ENCODE measurements around the gene HHAT.

The HHAT gene

GRCh38 chr1:210702506-210702905, 373.8 kb downstream of the HHAT start:
- no peak for TF ChIP-seq CTCF (IDR thresholded peaks at IDR 0.05)

- no peak for TF ChIP-seq CTCF (IDR thresholded peaks at IDR 0.05)
These were observed 374.9 kb downstream of the HHAT start for GRCh38 chr1:210703593-210703992.

- no peak for TF ChIP-seq CTCF (IDR thresholded peaks at IDR 0.05)
These were observed 376.4 kb downstream of the HHAT start for GRCh38 chr1:210705086-210705485.

- no peak for TF ChIP-seq CTCF (IDR thresholded peaks at IDR 0.05)
These were observed 377.5 kb downstream of the HHAT start for GRCh38 chr1:210706246-210706645.

- no peak for TF ChIP-seq CTCF (IDR thresholded peaks at IDR 0.05)
These were observed 378.9 kb downstream of the HHAT start for GRCh38 chr1:210707300-210708240.

GRCh38 chr1:210709701-210710100, 381.0 kb downstream of the HHAT start:
- no peak for TF ChIP-seq CTCF (IDR thresholded peaks at IDR 0.05)

GRCh38 chr1:210711825-210712612, 383.3 kb downstream of the HHAT start:
- no peak for TF ChIP-seq CTCF (IDR thresholded peaks at IDR 0.05)
